NCI-H510A (cell line): ENCODE data around the gene P2RY2.
A peak's percentile ranks its signal among the peaks of the same experiment; 100 is the strongest.
"Not testable (repeated sequence)": the region's sequence is repeated elsewhere in the genome, so short reads cannot be mapped to it uniquely, and the experiment has no call there.

Experiments used
- DNase-seq: peaks from one replicate; lab custom pipeline; 2025; lab: John Stamatoyannopoulos, UW

Gene P2RY2

DNA sequence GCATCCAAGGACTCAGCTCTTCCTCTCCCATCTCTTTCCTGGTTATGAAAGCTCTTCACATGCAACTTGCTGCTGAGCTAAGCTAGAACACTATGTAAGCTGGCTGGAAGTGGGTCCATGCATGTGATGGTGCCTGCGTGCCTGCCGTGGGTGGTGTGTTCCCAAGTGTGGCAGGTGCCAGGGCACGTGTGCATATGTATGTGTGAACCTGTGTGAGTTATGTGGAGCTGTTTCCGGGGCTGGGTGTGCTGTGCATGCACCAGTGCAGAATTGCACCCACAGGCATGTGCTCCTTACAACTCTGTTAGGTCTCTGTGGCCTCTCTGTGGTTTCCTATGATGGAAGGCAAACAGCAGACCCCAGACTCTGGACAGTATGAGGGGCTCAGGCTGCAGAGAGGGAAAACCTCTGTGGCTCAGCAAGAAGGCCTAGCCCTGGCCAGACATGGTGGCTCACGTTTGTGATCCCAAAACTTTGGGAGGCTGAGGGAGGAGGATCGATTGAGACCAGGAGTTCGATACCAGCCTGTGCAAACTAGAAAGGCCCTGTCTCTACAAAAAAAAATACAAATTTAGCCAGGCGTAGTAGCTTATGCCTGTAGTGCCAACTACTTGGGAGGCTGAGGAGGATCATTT, 49.9 kb downstream of the P2RY2 start:
- no peak for DNase-seq

DNA sequence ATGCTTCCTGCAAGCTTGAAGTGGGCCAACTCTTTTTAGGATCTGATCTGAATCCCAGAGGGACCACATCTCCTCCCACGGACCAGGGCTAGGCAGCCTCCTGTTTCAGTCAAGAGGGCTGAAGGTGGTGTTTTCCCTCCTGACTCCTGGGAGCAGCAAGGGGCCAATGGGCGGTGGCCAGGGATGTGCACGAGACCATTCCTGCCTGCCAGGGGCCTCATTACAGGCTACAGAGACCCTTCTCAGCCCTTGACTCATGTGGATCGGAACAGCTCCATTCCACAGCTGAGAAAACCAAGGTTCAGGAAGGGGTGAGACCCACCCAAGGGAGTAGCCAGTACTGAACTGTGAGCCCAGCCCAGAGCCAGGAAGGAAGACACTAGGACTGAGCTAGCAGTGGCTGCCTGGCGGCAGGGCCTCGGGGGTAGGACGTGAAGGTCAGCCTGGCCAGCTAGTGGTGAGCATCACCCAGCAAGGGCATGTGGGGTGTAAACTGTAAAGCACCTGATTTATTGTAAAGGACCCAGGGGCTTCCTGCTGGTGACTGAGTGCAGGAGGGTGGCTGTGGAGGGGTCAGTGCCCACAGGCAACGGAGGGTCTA, 50.7 kb downstream of the P2RY2 start:
- DNase-seq: no peak

DNA sequence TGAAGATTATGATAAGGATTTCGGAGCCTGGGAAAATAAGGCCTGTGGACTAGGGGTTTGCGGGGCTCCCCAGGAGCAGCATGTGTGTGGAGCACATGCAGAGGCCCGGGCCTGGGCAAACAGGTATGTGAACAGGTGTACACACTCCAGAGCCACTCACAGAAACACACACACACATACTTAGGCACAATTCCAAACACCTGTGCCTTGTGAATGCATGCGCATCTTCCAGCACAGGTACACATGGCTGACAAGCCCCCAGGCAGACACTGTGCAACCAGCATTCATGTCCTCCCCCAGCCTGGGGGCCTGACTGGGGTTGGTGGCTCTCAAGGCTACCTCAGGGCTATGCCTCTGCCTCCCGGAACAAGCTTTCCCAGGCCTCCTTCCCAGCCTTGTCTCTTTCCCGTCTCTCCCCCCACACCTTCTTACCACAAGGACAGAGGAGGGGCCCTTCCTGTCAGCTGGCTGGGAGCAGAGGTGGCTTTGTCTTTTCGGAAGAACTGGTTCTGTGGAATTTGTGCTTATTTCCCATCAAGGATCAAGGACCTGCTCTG, 51.5 kb downstream of the P2RY2 start:
- peak; percentile 56 for DNase-seq

DNA sequence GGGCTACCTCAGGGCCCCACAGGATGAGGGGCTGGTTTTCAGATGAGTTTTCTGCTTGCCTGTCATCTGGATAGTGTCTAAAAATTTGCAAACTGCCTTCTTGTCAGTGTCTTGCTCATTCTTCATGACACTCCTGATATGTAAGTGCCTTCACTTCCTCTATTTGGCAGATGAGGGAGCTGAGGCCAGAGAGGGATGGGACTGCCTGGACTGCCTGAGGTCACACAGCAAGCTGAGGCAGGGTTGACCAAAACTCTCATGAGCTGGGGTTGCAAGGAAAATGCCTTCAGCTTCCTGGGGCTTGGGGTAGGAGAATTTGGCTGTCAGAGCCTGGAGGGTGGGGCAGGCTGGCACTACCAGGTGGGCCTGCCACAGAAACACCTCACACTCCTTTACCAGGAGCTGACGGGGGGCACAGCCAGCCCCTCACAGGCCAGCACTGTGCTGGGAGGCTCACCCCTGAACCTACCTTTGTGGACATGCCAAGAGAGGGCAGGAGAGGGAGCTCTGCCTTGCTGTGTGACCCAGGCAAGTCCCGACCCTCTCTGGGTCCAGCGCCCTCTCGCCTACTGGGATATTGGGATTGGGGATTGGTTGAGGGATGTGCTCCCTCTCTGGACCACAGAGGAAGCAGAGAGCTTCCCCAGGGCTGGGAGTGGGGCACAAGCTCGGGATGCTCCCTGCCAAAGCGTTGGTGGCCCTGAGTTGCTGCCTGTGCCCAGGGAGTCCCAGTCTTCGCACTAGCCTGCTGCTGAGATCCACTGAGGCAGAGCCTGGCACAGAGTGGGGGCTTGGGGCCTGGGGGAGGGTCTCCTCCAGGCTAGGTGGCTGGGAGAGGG, 52.2 kb downstream of the P2RY2 start:
- DNase-seq: no peak

DNA sequence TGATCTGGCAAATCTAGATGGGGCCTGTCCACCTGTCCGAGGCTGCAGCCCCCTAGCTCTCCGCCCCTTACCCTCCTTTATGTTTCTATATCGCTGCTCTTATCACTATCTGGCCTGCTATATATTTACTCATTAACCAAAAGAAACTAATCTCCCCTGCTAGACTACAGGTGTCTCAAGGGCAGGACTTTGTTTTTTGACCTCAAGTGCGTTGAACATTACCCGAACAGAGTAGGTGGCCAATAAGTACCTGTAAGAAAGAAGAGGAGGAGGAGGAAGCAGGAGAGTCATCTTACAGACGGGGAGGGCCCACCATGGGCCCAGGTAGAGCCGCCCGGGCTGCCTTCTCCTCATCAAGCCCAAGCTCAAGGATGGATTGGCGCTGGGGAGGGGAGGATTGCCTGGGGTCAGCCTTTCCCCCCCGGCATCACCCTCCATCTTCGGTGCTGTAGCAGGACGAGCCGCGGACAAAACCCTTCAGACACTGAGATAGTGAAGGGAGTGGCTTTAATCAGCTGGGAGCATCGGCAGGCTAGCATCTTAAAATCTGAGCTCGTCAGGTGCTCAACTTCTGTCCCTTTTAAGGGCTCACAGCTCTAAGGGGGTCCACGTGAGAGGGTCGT, 52.9 kb downstream of the P2RY2 start:
- DNase-seq: no peak

DNA sequence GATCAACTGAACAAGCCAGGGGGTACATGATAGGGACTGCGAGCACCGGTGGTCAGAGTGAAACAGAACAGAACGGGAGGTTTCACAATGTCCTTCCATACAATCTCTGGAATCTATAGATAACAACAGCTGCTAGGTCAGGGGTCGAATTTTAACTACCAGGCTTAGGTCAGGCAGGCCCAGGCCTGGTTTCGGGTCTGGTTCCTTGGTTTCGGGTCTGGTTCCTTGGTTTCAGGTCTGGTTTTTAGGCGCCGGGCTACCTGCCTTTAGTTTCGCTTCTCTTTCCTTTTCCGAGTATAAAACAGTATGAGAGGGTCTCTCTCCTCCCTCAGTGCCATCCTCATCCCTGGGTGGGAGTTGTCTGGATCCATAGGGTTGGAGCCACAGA, 53.4 kb downstream of the P2RY2 start:
- DNase-seq: not testable (repeated sequence)

DNA sequence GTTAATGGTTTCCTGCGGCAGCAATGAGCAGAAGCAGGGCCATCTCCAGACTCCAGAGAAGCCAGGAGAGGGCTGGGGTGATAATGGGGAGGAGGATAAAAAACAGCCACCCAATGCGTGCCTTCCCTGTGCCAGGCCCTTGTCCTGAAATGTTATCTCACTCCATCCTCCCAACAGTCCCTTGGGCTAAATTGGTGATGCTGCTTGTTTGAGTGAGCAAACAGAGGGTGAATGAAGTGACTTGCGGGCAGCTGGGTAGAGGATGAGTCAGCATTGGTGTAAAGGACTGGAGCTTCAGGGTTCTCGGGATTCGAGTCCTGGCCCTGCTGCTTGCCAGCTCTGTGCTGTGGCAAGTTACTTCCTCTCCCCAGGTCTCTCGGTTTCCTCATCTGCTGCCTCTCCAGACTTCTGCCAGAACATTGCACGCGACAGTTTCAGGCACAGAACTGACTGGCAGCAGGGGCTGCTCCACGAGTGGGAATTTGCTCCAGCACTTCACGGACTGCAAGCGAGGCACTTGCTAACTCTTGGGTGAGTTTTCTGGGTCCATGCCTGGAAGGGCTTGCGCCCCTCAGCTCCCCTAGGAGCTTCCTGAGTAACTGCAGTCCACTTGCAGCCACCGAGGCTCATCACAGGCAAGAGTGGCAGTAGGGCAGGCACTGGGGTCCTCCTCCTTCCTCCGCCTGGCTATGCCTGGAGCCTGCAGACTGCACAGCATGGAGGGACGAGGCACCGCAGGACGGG, 54.0 kb downstream of the P2RY2 start, which contains the start of gene P2RY6:
TSS of gene P2RY6 (plus strand) at position 403 of the 744 bp plus-strand sequence. CDS start 24,181 bp downstream, outside the sequence.
- peak; percentile 78 for DNase-seq

DNA sequence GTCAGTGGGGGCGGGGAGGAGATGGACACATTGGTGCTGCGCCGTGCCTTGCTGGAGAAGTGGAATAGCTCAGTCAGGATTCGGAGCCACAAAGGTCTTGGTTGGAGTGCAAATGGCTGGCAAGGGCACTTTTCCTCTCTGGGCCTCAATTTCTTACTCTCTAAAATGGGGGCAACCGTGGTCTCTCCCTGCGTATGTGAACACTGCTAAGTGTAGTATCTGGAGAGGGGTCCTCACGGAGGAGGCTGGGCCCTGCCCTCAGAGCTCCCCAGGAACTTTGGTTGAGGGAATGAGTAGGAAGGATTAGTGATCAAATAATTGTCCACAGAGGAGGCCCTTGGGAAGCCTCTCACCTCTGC, 54.6 kb downstream of the P2RY2 start:
- DNase-seq: no peak

DNA sequence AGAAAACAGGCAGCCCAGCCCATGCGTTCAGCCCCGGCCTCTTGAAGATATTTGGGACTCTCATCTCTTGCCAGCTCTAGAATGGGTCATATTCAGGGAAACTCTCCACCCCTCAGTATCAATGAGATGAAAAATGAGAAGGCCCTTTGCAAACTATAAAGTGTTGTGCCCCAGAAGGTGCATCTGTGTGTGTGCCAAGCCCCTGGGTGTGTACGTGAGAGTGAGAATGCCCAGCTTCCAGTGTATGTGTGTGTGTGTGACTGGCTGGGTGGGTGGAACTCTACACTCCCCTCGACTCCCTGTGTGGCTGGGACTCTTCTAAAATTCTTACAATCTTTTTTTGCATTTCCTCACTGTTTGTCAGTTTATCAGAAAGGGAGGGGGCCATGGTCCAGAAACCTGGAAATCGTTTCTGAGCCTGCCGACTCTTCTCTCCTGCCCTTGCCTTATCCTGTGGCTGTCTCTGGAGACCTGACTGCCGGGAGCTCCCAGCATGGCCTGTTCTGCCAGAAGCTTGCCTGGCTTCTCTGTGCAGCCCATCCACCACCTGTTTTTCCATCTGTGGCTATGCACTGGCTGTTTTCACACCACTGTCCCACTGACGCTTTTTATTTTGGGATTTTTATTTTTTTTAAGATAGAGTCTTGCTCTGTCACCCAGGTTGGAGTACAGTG, 55.3 kb downstream of the P2RY2 start:
- no peak for DNase-seq

DNA sequence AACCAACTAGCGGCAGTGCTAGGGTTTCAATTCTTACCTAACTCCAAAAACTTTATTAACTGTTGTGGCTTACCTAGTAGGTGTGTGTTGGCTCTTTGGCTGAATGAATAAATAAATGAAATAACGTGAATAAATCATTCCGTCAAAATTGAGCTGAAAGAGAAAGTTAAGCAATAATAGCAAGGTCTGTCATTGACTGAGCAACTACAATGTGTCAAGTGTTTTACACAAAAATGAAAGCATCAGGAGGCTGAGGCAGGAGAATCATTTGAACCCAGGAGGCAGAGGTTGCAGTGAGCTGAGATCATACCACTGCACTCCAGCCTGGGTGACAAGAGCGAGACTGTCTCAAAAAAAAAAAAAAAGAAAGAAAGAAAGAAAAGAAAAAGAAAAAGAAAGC, 56.1 kb downstream of the P2RY2 start:
- DNase-seq: not testable (repeated sequence)

DNA sequence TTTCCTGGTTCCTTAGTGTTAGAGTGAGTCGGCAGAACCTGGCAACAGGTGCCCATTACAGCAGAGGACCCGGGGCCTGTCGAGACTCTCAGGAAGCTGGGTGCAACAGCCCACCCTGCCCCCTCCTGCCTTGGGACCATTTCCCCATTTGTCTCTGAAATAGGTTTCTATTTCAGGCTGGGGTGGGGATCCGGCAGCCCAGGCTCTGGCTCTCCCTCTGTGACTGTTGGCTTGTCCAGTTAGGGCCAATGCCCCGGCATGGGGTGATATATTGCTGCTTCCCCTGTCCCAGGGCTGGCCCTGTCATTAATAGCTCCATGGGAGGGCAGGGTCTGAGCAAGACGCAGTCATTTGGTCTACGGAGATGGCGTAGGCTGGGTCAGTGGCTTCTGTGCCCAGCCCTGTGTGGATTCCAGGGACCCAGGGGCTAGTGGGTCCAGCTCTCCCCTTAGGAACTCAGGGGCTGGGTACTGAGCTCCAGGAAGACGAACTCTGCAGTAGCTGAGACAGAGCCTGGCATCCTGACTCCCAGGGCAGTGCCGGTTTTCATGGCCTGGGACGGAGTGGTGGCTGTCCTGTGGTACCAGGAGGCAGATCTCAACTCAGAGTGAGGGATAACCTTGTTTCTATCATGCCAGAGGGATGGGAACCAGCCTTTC, 56.8 kb downstream of the P2RY2 start:
- DNase-seq: no peak

DNA sequence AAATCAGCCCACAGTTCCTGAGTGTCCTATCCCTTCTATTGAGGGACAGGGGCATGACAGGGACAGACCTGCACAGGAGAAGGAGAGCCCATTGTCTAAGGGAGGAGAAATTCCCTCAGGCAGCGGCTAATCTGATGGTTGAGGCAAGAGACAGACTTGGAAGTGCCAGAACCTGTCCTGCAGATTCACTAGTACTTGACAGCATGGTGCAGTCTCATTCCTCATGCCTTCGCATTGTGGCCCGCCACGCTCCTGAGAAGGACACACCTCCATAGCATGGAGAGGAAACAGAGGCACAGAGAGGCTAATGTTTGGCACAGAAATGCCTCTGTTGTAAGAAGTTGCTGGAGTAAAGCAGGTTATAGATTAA, 57.3 kb downstream of the P2RY2 start:
- no peak for DNase-seq

DNA sequence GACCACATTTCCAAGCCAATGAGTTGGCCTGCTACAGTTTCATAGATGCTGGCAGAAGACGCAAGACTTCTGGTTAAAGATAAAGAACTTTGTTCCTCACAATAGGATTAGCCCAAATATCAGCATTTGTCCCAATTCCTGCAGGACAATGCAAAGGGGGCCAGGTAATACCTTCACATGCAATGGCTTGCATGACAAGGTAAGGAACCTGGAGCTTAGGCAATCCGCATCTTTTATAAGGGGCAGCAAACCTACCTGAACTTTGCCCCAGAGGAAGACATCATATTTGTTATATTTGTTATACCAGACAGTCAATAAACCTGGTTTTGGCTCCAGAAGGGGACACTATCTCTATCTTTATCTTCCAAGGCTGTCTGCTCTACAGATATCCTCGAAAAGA, 59.4 kb downstream of the P2RY2 start:
- DNase-seq: no peak

DNA sequence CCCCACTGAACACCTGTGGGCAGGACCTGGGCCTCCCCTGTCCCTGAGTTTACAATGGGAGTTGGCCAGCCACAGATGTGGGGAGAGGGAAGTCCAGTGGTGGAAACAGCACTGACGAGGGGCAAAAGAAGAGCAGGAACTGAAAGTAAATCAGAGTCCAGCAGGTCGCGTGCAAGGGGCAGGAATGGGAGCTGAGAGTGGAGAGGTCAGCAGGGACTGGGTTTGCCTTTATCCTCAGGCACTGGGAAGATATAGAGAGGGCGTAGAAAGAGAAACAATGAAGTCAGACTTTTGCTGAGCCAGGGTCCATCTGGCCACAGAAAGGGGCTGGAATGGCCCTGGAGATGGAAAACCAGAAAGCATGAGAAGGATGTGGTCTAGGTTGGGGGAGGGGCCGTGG, 62.5 kb downstream of the P2RY2 start:
- no peak for DNase-seq

DNA sequence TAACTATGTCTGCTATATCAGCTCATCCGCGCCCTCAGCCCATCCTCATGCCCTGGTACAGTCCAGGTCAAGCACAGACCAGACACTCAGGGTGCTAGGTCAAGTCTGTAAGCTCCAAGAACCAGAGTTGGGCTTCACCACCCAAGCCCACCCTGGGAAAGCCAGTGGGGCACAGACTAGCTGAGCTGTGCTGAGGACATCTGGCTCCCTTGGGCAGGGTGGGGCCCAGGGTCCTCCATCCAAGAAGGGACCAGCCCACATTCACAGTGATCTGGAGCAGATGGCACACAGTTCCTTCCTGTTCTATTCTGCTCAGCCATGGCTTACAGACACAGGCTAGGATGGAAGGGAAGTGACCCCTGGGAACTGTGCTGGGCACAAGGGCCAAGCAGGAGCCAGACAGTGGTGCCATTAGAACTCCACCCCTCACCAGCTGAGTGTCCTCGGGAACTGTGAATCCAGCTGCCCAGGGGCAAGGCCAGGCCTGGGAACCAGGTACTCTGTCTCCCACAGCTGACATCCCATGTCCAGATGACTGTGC, 63.2 kb downstream of the P2RY2 start:
- no peak for DNase-seq

DNA sequence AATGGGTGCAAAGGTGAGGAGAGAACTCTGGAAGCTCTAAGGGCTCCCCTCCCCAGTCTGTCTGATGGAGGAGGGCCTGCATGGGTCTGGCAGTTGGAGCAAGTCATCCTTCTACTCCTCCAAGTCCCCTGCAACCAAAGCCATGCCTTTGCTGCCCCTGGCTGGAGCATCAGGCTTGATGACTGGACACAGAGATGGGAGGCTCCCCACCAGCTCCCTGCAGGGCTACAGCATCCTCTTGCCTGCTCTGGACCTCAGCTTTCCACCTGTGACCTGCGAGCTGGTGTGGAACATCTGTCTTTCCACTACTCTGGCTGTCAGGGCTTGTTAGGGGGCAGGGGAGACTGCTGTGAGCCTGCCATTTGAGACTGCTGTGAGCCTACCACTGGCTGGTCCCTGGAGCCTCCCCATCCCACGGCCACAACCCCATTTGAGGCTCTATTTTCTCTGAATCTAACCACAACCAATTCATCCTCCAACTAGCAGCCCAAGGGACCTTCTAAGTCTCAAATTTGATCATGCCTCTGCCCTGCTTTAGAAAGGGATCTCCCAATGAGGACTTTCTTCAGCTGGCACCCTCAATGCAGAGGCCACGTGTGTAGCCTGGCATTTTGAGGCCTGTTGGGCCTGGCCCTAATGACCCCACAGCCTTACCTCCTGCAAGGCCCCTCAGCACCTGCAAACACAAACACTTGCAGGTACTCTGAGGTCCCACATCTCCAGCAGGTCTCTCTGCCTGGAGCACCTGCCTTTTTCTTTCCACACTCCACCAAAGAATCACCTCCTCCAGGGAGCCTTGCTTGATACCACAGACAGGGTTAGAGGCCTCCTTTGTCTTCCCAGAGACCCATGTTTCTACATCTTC, 63.9 kb downstream of the P2RY2 start:
- no peak for DNase-seq

DNA sequence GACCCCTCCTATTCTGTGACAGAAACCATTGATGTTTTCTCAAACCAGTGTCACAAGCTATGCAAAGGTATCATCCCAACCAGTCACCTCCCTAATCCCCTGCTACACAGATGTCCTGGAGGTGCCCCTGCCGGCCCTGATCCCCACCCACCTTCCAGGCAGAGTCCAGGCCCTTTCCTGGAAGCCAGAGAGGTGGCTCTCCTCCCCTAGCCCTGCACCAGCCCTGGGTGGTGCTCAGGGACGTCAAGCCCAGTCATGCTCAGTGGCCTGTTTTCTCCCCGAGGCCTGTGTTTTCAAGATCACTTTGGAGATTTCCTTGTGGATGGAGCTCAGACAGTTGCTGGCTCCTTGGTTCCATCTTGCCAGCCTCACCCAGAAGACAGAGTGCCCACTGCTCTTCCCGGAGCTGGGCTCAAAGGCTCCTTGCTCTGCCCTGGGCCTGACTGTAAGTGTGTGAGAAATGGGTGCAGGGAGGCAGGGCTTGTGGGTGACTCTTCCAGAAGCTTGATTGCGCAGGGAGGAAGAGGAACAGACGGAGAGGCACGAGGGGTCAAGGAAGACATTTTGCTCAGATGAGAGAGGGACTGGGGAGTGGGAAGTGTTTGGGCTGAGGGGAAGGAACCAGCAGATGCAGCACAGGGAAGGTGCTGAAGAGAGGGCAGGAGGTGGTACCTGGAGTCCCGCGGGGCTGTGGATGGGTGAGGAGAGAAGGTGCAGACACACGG, 65.4 kb downstream of the P2RY2 start:
- DNase-seq: no peak

DNA sequence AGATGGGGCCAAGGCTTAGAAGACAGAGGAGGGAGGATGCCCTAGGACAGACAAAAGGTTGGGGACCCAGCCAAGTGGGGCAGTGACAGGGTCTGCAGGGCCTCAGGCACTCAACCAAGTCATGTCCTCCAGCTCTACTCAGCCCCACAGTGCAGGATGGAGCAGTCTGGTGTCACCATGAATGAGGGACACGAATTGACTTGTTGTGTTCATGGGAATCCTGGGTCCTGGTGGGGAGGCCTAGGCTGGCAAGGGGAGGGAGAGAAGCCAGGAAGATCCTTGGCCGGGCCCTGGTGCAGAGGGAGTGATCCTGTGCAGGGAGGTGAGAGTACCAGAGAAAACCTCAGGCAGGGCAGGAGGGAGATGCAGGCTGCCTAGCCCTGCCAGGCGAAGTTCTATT, 66.0 kb downstream of the P2RY2 start:
- no peak for DNase-seq

DNA sequence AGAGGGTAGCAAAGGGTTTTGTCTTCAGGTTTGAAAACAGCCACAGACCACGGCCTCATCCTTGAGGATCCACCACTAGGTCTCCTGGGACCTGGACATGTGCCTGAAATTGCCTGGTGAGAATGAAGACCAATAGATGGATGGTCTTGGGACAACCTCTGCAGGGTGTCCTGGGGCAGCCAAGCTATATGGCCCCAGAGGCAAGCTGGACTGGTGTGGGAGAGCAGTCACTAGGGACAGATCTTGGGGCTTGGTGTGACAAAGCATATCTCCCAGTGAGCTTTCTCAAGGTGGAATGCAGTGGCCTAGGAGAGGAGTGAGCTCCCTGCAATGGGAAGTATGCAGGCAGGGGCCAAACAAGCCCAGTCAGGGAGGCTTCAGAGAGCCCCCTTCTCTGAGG, 67.6 kb downstream of the P2RY2 start:
- DNase-seq: no peak
